IMR-90 (cell line): Measurements from ENCODE around the gene USP5.

Experiments used
- BHLHE40 ChIP-seq: fragments of 150-350 bp; IDR thresholded peaks from 2 replicates; pipeline ENCODE4 v1.6.1; 2016; ENCODE audit warnings: mild to moderate bottlenecking, low read depth, low read length
- CEBPB ChIP-seq: IDR thresholded peaks from 2 replicates; pipeline ENCODE4 v1.6.1; 2012; ENCODE audit warnings: low read depth, low read length, improper control_type of control experiment
- CHD1 ChIP-seq: IDR thresholded peaks from 2 replicates; pipeline ENCODE4 v1.6.1; 2012; ENCODE audit warnings: low read depth, low read length, improper control_type of control experiment
- CTCF ChIP-seq: conservative IDR thresholded peaks from 2 replicates; pipeline ENCODE4 v1.5.1; 2012; ENCODE audit warnings: mild to moderate bottlenecking, low read depth, low read length, improper control_type of control experiment
- MAFK ChIP-seq: IDR thresholded peaks from 2 replicates; pipeline ENCODE4 v1.6.1; 2012; ENCODE audit warnings: low read depth, low read length, improper control_type of control experiment
- MAZ ChIP-seq: IDR thresholded peaks from 2 replicates; pipeline ENCODE4 v1.6.1; 2012; ENCODE audit warnings: low read depth, mild to moderate bottlenecking, low read length, improper control_type of control experiment, moderate library complexity, borderline replicate concordance
- MXI1 ChIP-seq: IDR thresholded peaks from 2 replicates; pipeline ENCODE4 v1.6.1; 2012; ENCODE audit warnings: low read depth, mild to moderate bottlenecking, low read length, moderate library complexity, borderline replicate concordance
- NFE2L2 ChIP-seq: fragments of 150-350 bp; IDR thresholded peaks from 2 replicates; pipeline ENCODE4 v1.6.1; 2016; ENCODE audit warnings: low read depth, mild to moderate bottlenecking, low read length
- POLR2A ChIP-seq: IDR thresholded peaks from 2 replicates; pipeline ENCODE4 v1.6.1; 2012; ENCODE audit warnings: mild to moderate bottlenecking, low read depth, low read length
- RAD21 ChIP-seq: IDR thresholded peaks from 2 replicates; pipeline ENCODE4 v1.6.1; 2012; ENCODE audit warnings: low read length, improper control_type of control experiment
- RCOR1 ChIP-seq: IDR thresholded peaks from 2 replicates; pipeline ENCODE4 v1.6.1; 2012; ENCODE audit warnings: mild to moderate bottlenecking, low read length, improper control_type of control experiment; ENCODE audit not compliant: insufficient replicate concordance
- RFX5 ChIP-seq: IDR thresholded peaks from 2 replicates; pipeline ENCODE4 v1.8.0; 2012; ENCODE audit warnings: low read depth, mild to moderate bottlenecking, low read length, moderate library complexity
- SMC3 ChIP-seq: fragments of 150-350 bp; IDR thresholded peaks from 2 replicates; pipeline ENCODE4 v1.6.1; 2016; ENCODE audit warnings: low read depth, mild to moderate bottlenecking, antibody characterized with exemption, low read length, moderate library complexity
- TF ChIP-seq, protein P1 (sequence below): fragments of 150-350 bp; IDR thresholded peaks from 2 replicates; pipeline ENCODE4 v1.6.1; 2017; ENCODE audit warnings: mild to moderate bottlenecking, antibody characterized with exemption, low read length, low read depth

DNA sequence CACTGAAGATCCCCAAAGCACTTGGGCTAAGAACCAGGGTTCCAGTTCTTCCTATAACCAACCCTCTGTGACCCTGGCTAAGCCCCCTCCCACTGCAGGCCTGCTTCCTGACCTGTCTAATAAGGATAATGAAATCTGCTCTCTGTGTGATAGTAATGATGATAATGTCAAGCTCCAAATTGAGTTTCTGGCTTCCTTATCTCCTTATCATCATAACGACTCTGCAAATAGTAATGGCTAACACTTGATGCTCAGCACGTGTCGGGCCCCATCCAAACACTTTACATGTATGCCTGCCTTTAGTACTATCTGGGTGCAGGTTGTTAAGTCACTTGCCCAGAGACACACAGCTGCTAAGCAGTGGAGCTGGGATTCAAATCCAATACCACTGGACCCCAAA lies 35.4 kb upstream of the USP5 start:
- TF ChIP-seq CTCF (no peak), POLR2A (no peak), MAZ (no peak), CHD1 (no peak), RCOR1 (no peak), RAD21 (no peak), MXI1 (no peak), MAFK (no peak), CEBPB (no peak), RFX5 (no peak), SMC3 (no peak), NFE2L2 (no peak), BHLHE40 (no peak)
- TF ChIP-seq, protein P1, sequence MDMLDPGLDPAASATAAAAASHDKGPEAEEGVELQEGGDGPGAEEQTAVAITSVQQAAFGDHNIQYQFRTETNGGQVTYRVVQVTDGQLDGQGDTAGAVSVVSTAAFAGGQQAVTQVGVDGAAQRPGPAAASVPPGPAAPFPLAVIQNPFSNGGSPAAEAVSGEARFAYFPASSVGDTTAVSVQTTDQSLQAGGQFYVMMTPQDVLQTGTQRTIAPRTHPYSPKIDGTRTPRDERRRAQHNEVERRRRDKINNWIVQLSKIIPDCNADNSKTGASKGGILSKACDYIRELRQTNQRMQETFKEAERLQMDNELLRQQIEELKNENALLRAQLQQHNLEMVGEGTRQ: no peak
